Measurements from ENCODE around the gene USP9Y.
"Not testable (repeated sequence)": the region's sequence is repeated elsewhere in the genome, so short reads cannot be mapped to it uniquely, and the experiment has no call there.

The USP9Y gene, protein sequence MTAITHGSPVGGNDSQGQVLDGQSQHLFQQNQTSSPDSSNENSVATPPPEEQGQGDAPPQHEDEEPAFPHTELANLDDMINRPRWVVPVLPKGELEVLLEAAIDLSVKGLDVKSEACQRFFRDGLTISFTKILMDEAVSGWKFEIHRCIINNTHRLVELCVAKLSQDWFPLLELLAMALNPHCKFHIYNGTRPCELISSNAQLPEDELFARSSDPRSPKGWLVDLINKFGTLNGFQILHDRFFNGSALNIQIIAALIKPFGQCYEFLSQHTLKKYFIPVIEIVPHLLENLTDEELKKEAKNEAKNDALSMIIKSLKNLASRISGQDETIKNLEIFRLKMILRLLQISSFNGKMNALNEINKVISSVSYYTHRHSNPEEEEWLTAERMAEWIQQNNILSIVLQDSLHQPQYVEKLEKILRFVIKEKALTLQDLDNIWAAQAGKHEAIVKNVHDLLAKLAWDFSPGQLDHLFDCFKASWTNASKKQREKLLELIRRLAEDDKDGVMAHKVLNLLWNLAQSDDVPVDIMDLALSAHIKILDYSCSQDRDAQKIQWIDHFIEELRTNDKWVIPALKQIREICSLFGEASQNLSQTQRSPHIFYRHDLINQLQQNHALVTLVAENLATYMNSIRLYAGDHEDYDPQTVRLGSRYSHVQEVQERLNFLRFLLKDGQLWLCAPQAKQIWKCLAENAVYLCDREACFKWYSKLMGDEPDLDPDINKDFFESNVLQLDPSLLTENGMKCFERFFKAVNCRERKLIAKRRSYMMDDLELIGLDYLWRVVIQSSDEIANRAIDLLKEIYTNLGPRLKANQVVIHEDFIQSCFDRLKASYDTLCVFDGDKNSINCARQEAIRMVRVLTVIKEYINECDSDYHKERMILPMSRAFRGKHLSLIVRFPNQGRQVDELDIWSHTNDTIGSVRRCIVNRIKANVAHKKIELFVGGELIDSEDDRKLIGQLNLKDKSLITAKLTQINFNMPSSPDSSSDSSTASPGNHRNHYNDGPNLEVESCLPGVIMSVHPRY (N-terminal part only)

DNA sequence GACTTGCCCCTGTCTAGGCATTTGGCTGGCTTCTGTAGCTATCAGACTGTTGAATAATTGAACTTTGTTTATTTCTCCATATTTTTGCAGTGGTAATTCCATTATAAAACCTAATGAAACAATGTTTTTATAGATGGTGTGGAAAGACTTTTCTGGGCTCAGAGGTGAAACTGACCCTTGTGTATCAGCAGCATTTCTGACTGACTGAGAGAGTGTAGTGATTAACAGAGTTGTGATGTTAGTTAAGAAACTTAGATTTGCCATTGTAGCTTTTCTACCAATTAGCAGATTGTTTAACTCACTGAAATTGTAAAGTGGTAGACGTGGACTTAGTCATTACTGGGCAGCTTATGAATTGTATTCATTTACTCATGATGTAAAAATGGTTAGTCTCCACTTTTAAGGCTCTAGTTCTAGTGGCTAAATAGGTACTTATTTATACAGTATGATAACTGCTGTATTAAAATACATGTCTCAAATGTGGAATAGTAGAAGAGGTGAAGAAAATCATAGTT lies at the start of gene USP9Y:
TSS of gene USP9Y (plus strand) at position 51 of the 515 bp plus-strand sequence. CDS start 8,217 bp downstream, outside the sequence.
- H3K9me3 Mint-ChIP-seq = no peaks in the 10 kb centered on the region
- H3K4me3 Mint-ChIP-seq = no peak within 1 kb of the TSS
- TF ChIP-seq, protein P1, sequence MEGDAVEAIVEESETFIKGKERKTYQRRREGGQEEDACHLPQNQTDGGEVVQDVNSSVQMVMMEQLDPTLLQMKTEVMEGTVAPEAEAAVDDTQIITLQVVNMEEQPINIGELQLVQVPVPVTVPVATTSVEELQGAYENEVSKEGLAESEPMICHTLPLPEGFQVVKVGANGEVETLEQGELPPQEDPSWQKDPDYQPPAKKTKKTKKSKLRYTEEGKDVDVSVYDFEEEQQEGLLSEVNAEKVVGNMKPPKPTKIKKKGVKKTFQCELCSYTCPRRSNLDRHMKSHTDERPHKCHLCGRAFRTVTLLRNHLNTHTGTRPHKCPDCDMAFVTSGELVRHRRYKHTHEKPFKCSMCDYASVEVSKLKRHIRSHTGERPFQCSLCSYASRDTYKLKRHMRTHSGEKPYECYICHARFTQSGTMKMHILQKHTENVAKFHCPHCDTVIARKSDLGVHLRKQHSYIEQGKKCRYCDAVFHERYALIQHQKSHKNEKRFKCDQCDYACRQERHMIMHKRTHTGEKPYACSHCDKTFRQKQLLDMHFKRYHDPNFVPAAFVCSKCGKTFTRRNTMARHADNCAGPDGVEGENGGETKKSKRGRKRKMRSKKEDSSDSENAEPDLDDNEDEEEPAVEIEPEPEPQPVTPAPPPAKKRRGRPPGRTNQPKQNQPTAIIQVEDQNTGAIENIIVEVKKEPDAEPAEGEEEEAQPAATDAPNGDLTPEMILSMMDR (IDR thresholded peaks at IDR 0.05; ENCODE audit: unreplicated experiment in 3 of 3) = no peak
- H3K27ac Mint-ChIP-seq = no peak within 1 kb of the TSS
- H3K27me3 Mint-ChIP-seq (ENCODE audit: low read depth) = no peaks in the 10 kb centered on the region
- no peaks in the 10 kb centered on the region for H3K4me1 Mint-ChIP-seq
- H3K36me3 Mint-ChIP-seq (ENCODE audit: low read depth) = no peaks in the 10 kb centered on the region

DNA sequence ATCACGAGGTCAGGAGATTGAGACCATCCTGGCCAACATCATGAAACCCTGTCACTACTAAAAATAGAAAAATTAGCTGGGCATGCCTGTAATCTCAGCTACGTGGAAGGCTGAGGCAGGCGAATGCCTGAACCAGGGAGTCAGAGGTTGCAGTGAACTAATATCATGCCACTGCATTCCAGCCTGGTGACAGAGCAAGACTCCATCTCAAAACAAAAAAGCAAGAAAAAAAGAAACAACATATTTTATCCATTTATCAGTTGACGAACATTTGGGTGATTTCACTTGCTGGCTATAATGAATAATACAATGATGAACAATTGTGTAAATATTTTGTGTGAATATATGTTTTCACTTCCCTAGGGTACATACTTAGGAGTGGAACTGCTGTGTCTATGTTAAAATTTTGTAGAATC lies 49.4 kb upstream of the USP9Y start:
- Mint-ChIP-seq H3K4me1 (no peaks in the 10 kb centered on the region), H3K4me3 (no peak overlapping the region), H3K9me3 (no peaks in the 10 kb centered on the region), H3K27me3 (ENCODE audit: low read depth) (no peaks in the 10 kb centered on the region), H3K27ac (no peak overlapping the region), H3K36me3 (ENCODE audit: low read depth) (no peaks in the 10 kb centered on the region)
- TF ChIP-seq, protein P1 (IDR thresholded peaks at IDR 0.05; ENCODE audit: unreplicated experiment in 3 of 3) = no peak

DNA sequence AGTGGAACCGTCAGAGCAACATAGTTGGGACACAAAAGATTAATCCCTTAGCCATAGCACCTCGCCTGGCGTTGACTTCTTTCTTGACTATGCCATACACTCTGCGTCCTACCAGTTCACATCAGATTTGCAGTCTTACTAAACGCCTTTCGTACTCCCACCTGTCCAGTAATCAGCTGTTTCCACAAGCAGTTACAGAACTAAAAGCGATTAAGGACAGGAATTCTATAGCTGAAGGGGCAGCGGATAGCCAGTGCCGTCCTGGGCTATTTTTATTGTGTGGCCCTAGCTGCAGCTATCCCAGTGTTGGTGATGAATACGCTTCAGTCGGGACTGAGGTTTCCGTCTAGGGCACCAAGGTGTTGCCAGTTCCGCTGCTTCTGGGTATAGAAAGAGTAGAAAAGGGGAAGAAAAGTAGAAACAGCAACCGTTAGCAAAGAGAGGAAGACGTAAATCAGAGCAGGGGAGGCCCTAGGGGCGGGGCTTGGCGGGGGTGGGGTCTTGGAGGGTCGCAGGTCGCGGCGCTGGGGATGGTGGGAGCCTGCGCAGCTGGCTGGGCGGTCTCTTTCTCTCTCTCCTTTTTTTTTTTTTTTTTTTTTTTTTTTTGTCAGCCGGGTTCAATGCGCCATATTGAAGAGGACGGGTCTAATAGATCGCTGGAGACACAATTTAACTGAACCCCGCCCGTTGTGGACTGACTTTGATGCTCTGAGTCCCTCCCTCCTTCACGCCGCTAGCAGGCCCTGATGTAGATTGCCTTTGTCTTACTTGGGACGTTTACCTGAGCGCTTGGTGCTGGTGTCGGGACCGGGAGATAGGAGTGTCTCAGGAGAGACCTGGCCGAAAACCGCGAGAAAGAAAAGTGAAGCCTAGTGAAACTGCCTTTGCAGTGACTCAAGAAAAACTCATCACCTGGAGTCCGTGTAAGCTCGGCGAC lies 39.0 kb upstream of the USP9Y start:
- Mint-ChIP-seq H3K27me3 (ENCODE audit: low read depth) (no peaks in the 10 kb centered on the region), H3K4me1 (no peaks in the 10 kb centered on the region), H3K27ac (no peak overlapping the region), H3K36me3 (ENCODE audit: low read depth) (no peaks in the 10 kb centered on the region), H3K9me3 (no peaks in the 10 kb centered on the region), H3K4me3 (no peak overlapping the region)
- TF ChIP-seq, protein P1 (IDR thresholded peaks at IDR 0.05; ENCODE audit: unreplicated experiment in 3 of 3) = no peak

DNA sequence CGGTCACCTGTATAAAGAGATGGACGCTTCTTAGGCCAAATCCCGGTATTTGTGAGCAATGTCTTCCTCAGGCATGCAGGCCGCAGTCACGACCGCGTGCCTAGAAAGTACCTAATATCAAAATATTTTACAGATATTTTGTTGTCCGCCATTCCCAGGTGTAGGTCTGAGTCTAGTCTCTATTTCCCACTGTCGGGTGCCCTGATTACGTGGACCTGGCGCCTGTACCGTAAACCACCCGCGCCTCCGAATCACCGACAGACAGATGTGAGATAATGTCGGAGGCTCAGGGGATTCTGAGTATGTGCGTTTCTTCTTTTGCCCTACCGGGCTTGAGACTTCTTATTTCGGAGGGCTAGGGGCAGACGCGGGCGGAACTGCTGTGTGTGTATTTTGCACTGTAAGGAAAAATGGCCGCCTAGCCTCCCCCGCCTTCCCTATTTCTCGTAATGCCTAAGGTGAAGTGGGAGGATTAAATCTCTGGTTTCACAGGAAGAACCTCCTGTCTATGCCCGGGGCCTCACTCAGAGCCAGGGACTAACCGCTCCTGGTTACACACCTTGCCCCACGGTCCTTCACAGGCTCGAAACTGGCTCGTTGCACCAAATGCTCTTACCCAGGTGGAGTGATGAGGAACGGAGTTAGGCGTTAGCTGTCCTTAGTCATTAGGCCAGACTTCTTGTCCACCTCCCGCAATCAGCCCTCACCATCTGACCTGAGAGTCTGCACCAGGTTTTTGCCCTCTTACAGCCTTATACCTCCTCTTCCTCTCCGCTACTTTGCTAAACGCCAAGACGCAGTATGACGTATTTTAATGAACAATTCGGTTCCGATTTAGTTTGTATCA lies 38.1 kb upstream of the USP9Y start:
- Mint-ChIP-seq H3K36me3 (ENCODE audit: low read depth) (no peaks in the 10 kb centered on the region), H3K9me3 (no peaks in the 10 kb centered on the region), H3K4me1 (no peaks in the 10 kb centered on the region), H3K27ac (no peak overlapping the region), H3K27me3 (ENCODE audit: low read depth) (no peaks in the 10 kb centered on the region), H3K4me3 (no peak overlapping the region)
- TF ChIP-seq, protein P1 (IDR thresholded peaks at IDR 0.05; ENCODE audit: unreplicated experiment in 3 of 3) = no peak

DNA sequence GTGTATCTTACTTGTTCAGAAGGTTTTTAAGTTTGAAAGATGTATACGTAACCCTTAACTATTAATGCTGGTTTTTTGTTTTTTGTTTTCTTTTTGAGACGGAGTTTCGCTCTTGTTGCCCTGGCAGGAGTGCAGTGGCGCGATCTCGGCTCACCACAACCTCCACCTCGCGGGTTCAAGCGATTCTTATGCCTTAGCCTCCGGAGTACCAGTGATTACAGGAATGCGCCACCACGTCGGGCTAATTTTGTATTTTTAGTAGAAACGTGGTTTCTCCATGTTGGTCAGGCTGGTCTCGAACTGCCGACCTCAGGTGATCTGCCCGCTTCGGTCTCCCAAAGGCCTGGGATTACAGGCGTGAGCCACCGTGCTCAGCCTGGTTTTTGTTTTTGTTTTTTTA lies 37.2 kb upstream of the USP9Y start:
- not testable (repeated sequence) for H3K4me3 Mint-ChIP-seq; H3K27me3 Mint-ChIP-seq (ENCODE audit: low read depth); H3K36me3 Mint-ChIP-seq (ENCODE audit: low read depth)

More for the DNA sequence above, 37.2 kb upstream of the USP9Y start:
- not testable (repeated sequence) for H3K9me3 Mint-ChIP-seq, H3K4me1 Mint-ChIP-seq, H3K27ac Mint-ChIP-seq
